Stimulated activated CD8-positive, alpha-beta memory T cell treated with anti-CD3 and anti-CD28 coated beads, Interleukin-12 subunit alpha, Interleukin-12 subunit beta, amount 100 ng/mL, for 1 hour (primary cell): ENCODE data around the gene GRPEL2.

ENCODE experiments used
- DNase-seq: peaks from one replicate; pipeline ENCODE4 v3.0.0-alpha.2; 2020; ENCODE audit warnings: low read depth

The GRPEL2 gene, protein sequence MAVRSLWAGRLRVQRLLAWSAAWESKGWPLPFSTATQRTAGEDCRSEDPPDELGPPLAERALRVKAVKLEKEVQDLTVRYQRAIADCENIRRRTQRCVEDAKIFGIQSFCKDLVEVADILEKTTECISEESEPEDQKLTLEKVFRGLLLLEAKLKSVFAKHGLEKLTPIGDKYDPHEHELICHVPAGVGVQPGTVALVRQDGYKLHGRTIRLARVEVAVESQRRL

DNA sequence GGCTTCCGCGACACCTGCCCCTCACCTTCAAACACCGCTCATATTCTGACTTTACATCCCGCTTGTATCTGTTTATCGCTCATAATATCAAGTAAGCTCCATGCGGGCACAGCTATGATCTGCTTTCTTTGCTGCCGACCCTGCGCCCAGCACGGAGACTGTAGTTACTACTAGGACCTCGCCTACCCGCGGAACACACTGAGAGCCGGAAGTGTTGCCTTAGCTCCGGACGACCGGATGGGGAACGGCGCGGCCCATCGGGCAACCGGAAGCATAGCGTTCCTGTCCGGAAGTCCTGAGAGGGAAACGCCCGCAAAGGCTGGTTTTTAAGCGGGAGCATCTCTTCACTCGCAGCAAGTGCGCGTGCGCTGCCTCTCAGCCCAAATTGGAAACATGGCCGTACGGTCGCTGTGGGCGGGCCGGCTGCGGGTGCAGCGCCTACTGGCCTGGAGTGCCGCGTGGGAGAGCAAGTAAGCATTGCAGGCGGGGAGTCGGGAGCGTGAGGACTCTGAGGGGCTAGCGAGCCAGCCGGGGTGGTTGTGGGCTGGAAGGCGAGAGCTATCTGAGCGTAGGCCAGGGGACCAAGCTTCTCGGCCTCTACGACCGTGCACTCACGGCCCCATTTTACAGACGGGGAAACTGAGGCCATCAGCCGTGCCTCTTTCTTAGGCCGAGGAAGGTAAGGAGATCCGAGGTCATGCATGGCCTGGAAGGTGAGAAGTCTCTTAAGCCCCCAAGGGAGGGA lies at the start of gene GRPEL2:
TSS of gene GRPEL2 (plus strand) at position 353 of the 745 bp plus-strand sequence. CDS start at position 394, 41 bp downstream.
- DNase-seq, result peak; percentile 76

DNA sequence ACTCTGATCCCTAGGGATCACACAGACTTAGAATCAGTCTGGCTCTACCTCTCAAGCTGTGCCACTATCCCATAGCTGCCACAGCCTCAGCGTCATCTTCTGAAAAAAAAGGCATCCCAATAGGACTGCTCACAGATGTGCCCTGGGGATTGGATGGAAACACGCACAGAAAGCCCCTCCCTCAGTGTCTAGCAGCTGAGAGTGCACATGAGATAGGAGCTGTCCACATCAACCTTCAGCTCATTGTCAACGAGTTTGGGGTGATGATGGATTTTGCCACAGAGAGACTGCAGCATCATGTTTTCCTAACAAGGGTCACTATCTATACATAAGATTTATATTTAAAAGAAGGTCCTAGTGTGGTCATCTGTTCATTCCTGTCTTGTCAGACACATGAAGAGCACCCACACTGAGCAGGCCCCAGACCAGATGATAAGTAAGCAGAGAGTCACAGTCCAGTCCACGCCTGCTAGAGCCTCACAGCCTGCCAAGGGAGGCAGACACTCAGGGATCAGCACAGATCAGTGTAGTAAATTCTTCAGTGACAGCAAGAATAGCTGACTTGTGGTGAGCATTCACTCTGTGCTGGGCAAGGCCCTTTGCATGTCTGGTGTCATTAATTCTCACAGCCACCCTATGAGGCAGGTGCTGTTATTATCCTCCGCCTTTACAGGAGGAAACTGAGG lies 47.8 kb upstream of the GRPEL2 start:
- DNase-seq, result no peak

DNA sequence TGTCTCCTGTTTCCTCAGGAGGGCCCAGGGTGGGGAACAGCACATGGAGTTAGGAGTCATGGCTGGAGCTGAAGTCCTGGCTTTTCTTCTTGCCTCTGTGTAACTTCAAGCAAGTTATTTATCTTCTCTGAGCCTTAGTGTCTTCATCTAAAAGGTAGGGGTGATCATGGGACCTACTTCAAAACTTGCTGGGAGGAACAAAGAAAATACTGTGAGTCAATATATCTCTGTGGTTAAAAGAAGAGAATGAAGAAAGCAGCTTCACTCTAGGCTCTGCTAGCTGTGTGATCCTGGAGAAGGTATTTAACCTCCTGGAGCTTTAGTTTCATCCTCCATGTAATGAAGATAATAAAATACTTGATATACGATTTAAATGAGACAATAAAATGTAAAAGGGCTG lies 47.1 kb upstream of the GRPEL2 start:
- DNase-seq, result no peak

DNA sequence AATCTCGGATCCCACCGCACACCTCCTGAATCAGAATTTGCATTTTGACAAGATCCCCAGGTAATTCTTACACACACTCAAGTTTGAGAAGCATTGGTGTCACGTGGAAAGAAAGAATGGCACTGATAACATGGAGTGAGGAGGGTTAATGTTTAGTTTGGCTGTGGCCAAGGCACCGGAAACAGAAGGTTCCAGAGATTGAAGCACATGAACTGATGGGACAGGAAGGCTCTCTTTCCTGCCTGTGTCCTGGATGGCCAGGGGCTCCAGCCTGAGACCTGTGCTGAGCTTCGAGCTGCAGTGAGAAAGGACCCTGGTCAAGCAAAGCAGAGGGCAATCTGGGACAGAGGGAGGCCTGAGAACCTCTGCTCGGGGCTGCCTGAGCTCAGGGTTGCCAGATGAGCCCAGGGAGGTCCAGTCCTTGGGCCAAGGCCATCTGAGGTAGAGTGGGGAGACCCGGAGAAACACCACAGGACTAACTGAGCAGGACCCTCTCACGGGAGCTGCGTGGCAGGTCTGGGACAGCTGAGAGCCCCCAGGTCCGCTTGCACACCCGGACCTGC lies 46.4 kb upstream of the GRPEL2 start:
- DNase-seq, result no peak

DNA sequence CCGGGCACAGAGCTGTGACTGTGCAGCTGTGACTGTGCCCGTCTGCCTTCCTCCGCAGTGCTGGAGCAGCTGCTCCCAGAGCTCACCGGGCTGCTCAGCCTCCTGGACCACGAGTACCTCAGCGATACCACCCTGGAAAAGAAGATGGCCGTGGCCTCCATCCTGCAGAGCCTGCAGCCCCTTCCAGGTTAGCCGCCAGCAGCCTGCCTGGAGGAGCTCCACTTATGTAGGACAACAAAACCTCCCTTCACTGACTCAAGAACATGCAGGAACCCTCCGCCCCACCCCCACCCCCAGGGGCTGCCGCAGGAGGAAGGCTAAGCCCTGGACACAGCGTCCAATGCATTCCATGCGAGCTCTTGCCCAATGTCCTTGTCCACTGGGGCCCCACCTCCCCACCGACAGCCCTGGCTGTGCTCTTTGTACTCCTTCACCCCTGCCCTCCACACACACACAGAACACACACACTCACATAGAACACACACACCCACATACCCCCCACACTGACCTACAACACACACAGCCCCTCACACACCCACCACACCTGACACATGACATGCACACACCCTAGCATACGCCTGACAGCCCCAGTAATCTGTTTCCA lies 45.7 kb upstream of the GRPEL2 start:
- no peak for DNase-seq

DNA sequence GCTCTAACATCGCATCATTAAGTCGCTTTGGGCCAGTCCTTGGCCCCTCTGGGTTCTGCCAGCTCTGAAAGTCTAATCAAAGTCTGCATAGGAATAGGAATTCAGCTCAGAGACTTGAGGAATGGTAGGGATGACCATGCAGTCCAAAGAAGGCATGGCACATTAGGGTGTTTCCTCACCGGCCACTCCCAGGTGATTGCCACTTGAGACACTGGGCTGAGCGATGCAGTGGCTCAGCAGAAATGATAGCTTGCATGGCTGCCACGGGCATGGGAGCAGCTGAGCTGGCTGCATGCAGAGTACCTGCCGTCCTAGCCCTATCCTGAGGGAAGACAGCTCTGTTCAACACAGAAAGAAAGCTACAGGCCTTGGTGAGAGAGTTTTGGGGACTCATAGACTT lies 44.9 kb upstream of the GRPEL2 start:
- DNase-seq, result no peak

DNA sequence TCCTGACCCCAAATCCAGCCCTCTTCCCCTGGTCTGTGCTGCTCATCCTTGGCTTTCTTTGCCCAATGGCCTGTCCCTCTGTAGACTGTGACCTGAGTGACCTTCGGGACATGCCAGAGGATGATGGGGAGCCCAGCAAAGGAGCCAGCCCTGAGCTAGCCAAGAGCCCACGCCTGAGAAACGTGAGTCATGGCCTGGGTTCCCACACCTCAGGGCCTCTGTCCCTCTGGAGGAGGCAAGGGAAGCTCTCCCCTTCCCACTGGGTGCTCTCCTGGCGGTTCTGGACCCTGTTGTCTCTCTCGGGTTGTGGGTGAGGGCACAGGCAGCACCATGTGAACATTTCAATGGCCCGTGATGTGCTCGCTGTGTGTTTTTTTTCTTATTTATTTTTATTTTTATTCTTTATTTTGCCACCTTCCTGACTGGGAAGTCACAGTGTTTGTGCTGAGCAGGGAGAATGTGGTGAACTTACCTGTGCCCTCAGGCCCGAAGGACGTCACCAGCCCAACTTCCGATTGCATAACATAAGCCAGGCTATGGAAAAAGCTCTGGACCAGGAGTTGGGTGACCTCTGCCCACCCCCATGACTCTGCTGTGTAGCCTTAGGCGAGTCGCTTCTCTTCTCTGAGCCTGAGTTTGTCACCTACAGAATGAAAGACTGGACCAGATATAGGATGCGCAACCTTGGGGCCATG lies 44.1 kb upstream of the GRPEL2 start:
- DNase-seq, result no peak

DNA sequence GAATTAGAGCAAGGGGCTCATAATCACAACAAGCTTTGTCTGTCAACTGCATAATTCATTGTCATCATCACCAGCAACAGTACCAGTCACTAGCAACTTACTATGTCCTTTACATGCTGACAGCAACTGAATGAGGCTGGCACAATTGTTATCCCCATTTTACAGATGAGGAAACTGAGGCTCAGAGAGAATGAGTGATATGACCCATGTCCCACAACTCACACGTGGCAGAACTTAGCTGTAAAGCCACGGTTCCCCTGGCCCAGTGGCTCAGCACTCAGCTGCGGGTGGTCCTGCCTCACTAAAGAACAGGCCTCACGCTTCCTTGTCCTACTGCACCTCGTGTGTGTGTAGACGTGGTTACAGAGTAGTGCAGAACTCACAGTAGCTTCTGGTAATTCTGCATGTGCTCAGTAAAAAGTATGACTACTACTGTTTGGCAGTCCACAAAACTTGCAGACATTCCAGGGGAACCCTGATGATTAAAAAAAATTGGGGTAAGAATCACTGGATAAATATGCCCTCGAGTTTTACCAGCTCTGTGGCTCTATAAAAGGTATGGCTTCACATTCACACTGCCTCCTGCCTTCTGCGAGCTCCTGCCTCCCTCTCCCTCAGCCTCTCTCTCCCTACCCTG lies 43.4 kb upstream of the GRPEL2 start:
- DNase-seq, result no peak

DNA sequence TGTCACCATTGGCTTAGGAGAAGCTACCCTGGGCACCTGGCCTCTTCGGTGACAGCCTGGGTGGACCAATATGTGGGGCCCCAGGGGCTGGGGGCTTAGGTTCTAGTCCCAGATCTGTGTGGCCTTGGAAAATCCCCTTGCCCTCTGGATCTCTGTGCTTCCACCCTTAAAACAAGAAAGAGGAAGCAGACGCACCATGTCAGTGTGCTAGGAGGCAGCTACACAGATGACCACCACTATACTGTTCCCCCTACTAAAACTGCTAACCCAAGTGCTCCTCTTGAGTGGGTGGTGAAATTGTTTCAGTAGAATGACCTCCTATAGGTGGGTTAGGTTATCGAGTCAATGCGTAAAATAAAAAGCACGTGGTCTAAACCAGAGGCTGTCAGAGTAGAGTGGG lies 42.7 kb upstream of the GRPEL2 start:
- DNase-seq, result no peak

DNA sequence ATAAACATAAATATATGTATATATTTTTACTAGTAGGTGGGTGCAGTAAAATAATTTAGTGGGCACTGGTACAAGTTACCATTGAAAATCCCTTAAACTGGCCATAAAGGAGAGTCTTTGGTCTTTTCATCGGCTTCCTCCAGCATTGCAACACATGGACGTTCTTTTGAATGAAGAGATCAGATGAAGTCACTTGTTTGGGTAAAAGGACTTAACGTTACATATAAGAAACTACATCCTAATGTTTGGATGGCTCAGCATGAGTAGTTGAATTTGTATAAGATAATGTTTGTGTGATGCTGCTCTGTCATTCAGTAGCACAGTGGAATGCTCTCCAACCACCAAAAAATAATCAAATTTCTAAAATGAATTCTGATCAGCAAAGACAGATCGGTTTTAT lies 42.1 kb upstream of the GRPEL2 start:
- no peak for DNase-seq

DNA sequence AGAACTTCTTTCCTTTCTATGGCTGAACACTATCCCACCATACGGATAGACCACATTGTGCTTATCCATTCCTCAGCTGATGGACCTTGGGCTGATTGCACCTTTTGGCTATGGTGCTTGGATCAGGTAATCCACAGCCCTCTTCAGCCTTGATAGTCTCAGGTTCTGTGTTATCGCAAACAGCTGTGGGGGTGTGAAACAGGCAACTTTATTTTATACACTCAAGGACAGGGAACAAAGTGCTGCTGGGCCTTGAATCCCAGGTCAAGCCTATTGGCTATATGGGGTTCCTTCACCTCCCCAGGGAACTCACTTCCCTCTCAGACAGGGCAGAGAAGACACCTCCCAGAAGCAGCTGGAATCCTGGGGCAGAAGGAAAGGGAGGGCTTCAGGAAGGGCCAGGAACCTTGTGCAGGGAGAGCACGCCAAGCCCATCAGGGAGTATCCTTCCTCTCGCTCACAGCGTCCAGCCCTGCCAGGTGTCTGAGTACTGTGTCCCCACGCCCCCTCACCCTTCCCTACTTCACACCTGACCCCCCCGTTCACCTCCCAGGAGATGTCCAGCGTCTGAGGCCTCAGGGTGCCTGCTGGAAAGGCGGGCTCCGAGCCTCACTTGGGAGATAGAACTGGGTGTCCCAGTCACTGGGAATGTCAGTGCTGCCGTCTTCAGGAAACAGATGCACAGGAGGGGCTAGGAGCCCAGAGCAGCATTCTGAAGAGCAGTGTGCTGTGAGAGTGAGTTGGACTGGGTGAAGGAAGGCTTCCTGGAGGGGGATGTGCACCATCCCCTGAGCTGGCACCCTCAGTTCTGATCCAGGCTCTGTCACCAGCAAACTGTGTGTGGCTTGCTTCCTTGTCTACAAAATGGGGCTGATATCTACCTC lies 40.9 kb upstream of the GRPEL2 start:
- DNase-seq, result no peak

DNA sequence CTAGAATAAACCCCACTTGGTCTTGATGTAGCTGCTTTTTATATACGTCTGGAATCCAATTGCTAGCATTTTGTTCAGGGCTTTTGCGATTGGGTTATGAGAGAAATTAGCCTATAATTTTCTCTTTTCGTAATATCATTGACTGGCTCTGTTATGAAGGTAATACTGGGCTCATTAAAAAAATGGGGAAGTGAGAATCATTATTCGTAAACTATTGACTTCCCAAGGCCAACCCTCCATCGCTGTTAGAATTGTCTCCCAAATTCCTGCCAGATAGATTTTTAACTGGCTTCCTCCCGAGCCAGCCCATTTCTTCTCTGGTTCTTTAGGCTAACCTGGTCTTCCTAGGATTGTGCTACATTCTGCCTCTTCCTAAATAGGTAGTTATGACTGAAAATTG lies 35.9 kb upstream of the GRPEL2 start:
- DNase-seq, result no peak

DNA sequence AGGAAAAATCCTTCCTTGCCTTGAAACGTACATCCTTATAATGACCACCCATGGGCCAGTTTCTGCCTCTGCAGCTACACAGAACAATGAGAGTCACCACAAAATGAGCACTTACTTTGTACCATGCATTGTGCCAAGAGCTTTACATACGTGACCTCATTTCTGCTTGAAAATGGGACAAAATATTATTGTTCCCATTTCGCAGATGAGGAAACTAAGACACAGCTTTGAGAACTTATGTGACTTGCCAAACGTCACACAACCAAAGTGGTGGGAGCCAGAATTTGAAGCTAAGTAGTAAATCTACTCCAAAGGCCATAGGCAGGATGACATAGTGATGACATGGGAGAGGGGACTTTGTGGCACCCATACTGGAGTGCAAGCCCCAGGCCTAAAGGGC lies 34.8 kb upstream of the GRPEL2 start:
- no peak for DNase-seq

DNA sequence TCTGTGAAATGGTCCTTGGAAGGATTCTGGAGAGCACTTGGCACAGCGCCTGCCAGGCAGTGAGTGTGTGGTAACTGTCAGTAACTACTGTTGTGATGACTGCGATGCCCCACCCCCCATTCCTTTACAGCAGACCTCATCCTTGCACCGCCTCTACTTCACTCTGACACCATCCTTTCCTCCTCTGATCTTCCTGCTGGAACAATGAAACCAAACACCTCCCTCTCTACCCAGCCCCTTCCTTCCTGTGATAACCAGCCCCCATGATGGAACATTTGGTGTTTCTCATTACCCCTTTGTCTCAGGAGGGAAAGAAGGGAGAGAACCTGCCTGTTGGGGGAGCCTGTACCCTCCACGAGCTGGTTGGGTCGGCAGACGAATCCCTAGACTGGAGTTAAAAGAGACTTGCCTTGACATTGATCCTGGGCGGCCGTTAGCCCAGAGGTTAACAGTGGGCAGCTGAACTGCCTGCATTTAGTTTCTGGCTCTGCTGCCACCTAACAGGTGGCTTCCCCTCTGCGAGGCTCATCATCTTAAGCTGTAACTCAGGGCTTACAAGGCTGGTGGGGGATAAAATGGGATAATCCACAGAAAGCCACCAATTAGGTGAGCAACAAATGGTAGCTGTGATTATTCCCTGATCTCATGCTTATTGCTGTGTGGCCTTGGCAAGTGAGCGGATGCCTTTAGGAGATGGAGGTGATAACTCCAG lies 34.2 kb upstream of the GRPEL2 start:
- no peak for DNase-seq

DNA sequence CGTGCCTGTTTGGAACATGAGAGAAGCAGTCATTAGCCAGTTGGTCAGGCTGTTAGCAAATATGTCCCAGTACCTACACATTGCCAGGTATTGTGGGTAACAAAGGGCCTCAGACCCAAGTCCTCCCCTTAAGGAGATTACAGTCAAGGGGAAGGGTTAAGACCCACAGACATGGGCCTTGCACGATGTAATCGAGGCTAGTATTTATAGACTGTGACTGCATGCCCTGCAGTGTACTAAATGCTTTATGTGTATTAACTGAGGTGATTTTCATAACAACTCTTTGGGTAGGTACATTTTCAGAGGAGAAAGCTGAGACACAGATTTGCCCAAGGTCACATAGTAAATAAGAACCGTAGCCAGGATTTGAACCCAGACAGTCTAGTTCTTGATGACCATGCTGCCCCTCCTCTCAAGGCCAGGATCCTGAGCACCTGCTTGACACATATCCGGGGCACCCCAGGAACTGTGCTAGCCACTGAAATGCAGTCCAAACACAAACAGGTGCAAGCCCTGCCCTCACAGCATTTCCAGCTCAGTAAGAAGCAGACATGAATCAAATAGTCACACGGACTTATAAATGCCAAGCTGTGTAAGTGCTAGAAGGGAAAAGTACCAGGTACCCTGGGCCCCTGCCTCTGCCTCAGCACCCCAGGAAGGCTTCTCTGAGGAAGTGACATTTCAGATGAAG lies 32.0 kb upstream of the GRPEL2 start:
- DNase-seq, result no peak

DNA sequence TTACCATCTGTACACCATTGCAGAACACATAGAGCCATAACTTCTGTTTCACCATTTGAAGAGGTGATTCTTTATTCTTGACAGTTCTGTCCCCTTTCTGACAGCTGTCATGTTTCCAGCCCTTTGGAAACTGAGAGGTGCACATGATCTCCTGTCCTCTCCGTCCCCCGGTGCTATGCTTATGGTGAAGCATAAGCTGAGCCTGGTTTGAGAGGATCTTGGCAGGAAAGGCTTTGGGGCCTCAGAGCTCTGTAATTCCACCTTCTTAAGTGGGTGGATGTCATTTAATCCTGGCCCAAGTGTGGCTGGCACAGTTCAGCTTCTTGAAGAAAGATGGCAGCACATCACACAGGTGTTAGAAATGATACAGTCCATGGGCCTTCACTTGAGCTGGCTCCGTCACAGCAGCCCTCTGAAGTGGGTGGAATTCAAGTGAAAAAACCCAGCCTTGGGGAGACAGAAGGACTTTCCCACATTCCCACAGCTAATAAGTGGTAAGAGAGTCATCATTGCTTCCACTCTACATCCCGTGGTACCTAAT lies 30.7 kb upstream of the GRPEL2 start:
- DNase-seq, result no peak

DNA sequence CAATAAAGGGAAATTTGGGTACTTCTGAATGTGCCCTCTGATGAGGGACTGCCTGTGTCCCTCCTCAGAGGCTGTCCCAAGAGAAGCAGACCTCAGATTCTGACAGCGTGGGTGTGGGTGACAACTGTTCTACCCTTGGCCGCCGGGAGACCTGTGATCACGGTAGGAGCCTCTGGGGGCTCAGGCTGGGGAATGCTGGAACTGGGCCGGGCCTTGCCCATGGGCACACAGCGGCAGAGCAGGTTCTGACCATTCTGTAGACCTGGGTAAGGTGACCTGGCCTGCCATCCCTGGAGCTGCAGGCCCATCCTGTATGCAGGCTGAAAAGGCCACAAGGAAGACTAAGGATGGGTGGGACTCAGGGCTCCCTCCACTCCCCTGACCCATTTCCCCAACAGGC lies 29.5 kb upstream of the GRPEL2 start:
- DNase-seq, result no peak

DNA sequence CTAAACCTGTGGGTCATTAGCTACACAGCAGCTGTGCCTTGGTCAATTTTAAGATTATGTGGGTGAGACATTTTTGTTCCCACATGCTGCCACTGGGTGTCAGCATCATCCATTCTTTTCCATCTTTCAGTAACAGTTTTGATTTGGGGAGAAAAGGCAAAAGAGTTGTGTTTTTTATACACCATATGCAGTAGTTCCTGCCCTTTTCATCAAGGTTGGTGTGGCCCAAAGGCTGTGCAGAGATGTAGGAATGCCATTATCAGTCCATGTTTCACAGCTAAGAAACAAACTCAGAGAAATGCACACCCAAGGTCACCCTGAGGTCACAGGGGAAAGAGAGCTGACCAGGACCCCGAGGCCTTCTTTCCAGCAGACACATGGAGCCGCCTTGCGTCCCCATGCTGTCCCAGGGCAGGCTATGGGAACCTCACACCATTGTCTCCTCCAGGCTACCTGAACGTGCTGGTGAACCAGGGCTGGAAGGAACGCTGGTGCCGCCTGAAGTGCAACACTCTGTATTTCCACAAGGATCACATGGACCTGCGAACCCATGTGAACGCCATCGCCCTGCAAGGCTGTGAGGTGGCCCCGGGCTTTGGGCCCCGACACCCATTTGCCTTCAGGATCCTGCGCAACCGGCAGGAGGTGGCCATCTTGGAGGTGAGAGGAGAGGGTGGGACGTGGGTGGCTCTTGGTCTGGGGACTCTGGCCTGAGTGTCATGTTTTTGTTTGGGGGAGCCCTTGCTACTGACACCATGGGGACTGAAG lies 27.8 kb upstream of the GRPEL2 start:
- peak; percentile 7 for DNase-seq
